ENCODE measurements around the gene TPRG1.

The TPRG1 gene

GRCh38 chr3:189267981-189268613, 96.3 kb downstream of the TPRG1 start:
- Histone ChIP-seq H3K27me3 (no peaks in the 10 kb centered on the region), H3K9ac (no peak overlapping the region), H3K36me3 (no peaks in the 10 kb centered on the region), H4K20me1 (no peaks in the 10 kb centered on the region), H3K27ac (no peak overlapping the region), H3K4me3 (no peak overlapping the region), H3K4me1 (no peaks in the 10 kb centered on the region), H3K9me3 (replicated peaks in 1 of 11) (no peaks in the 10 kb centered on the region), H3K4me2 (no peak overlapping the region)
- TF ChIP-seq Cebpa-rat (IDR thresholded peaks at IDR 0.05): no peak

- H3K4me2 ChIP-seq: no peak overlapping the region
- no peak for TF ChIP-seq Cebpa-rat (IDR thresholded peaks at IDR 0.05)
- no peak overlapping the region for H3K9ac ChIP-seq
- no peaks in the 10 kb centered on the region for H3K36me3 ChIP-seq
- H3K4me3 ChIP-seq: no peak overlapping the region
- no peaks in the 10 kb centered on the region for H3K9me3 ChIP-seq (replicated peaks in 1 of 11)
- no peaks in the 10 kb centered on the region for H3K27me3 ChIP-seq
- no peak overlapping the region for H3K27ac ChIP-seq
- H4K20me1 ChIP-seq: no peaks in the 10 kb centered on the region
- no peaks in the 10 kb centered on the region for H3K4me1 ChIP-seq
Measured at GRCh38 chr3:189269365-189269764, 97.6 kb downstream of the TPRG1 start.

- Histone ChIP-seq H3K27ac (no peak overlapping the region), H3K36me3 (no peaks in the 10 kb centered on the region), H3K4me2 (no peak overlapping the region), H3K4me1 (no peaks in the 10 kb centered on the region), H3K9ac (no peak overlapping the region), H3K27me3 (no peaks in the 10 kb centered on the region), H3K9me3 (replicated peaks in 1 of 11) (no peaks in the 10 kb centered on the region), H3K4me3 (no peak overlapping the region), H4K20me1 (no peaks in the 10 kb centered on the region)
- TF ChIP-seq Cebpa-rat (IDR thresholded peaks at IDR 0.05): no peak
Measured at GRCh38 chr3:189270248-189270832, 98.6 kb downstream of the TPRG1 start.

- TF ChIP-seq Cebpa-rat (IDR thresholded peaks at IDR 0.05): no peak
- Histone ChIP-seq H3K9ac (no peak overlapping the region), H3K4me2 (no peak overlapping the region), H3K27me3 (no peaks in the 10 kb centered on the region), H3K27ac (no peak overlapping the region), H3K4me1 (peaks cover 7 to 23% (median 13%) of the 10 kb centered on the region in 10 experiments; a peak in 19 of 20 replicates), H3K4me3 (no peak overlapping the region), H4K20me1 (no peaks in the 10 kb centered on the region), H3K36me3 (no peaks in the 10 kb centered on the region), H3K9me3 (replicated peaks in 1 of 11) (no peaks in the 10 kb centered on the region)
Measured at GRCh38 chr3:189272500-189273119, 100.8 kb downstream of the TPRG1 start.

- no peak for TF ChIP-seq Cebpa-rat (IDR thresholded peaks at IDR 0.05)
- no peak overlapping the region for H3K4me3 ChIP-seq
- H3K4me1 ChIP-seq: peaks cover 7 to 34% (median 18%) of the 10 kb centered on the region in 10 experiments; a peak in 19 of 20 replicates
- H4K20me1 ChIP-seq: no peaks in the 10 kb centered on the region
- H3K4me2 ChIP-seq: no peak overlapping the region
- no peaks in the 10 kb centered on the region for H3K36me3 ChIP-seq
- H3K9ac ChIP-seq: no peak overlapping the region
- no peaks in the 10 kb centered on the region for H3K9me3 ChIP-seq (replicated peaks in 1 of 11)
- no peak overlapping the region for H3K27ac ChIP-seq
- H3K27me3 ChIP-seq: no peaks in the 10 kb centered on the region
Measured at GRCh38 chr3:189273736-189274135, 102.0 kb downstream of the TPRG1 start.

- no peaks in the 10 kb centered on the region for H4K20me1 ChIP-seq
- H3K4me2 ChIP-seq: no peak overlapping the region
- no peak overlapping the region for H3K4me3 ChIP-seq
- H3K9me3 ChIP-seq (replicated peaks in 1 of 11): no peaks in the 10 kb centered on the region
- peaks cover 7 to 35% (median 18%) of the 10 kb centered on the region in 10 experiments; a peak in 19 of 20 replicates for H3K4me1 ChIP-seq
- no peak overlapping the region for H3K9ac ChIP-seq
- TF ChIP-seq Cebpa-rat (IDR thresholded peaks at IDR 0.05): no peak
- no peak overlapping the region for H3K27ac ChIP-seq
- no peaks in the 10 kb centered on the region for H3K27me3 ChIP-seq
- H3K36me3 ChIP-seq: no peaks in the 10 kb centered on the region
Measured at GRCh38 chr3:189275182-189275581, 103.4 kb downstream of the TPRG1 start.

- no peaks in the 10 kb centered on the region for H3K9me3 ChIP-seq (replicated peaks in 1 of 11)
- no peak overlapping the region for H3K4me3 ChIP-seq
- no peak for TF ChIP-seq Cebpa-rat (IDR thresholded peaks at IDR 0.05)
- peak overlapping the region in 4 of 11 experiments; percentile 45 to 83 (median 75); a peak in 6 of 22 replicates for H3K4me2 ChIP-seq
- no peaks in the 10 kb centered on the region for H3K27me3 ChIP-seq
- peak overlapping the region in 2 of 11 experiments; percentile 66 to 69; a peak in 3 of 22 replicates for H3K27ac ChIP-seq
- no peaks in the 10 kb centered on the region for H4K20me1 ChIP-seq
- peaks cover 7 to 35% (median 18%) of the 10 kb centered on the region in 10 experiments; a peak in 19 of 20 replicates for H3K4me1 ChIP-seq
- H3K36me3 ChIP-seq: no peaks in the 10 kb centered on the region
- H3K9ac ChIP-seq: no peak overlapping the region
Measured at GRCh38 chr3:189275852-189276251, 104.1 kb downstream of the TPRG1 start.

GRCh38 chr3:189276444-189277219, 104.9 kb downstream of the TPRG1 start:
- no peak overlapping the region for H3K4me3 ChIP-seq
- peak overlapping the region; percentile 22 to 83 (median 45); a peak in 21 of 22 replicates for H3K4me2 ChIP-seq
- no peaks in the 10 kb centered on the region for H3K9me3 ChIP-seq (replicated peaks in 1 of 11)
- peak overlapping the region in 5 of 11 experiments; percentile 2 to 69 (median 66); a peak in 8 of 22 replicates for H3K27ac ChIP-seq
- H3K36me3 ChIP-seq: no peaks in the 10 kb centered on the region
- no peaks in the 10 kb centered on the region for H4K20me1 ChIP-seq
- H3K4me1 ChIP-seq: peaks cover 7 to 35% (median 18%) of the 10 kb centered on the region in 10 experiments; a peak in 19 of 20 replicates
- peak overlapping the region in 3 of 11 experiments; percentile 34 to 55 (median 37); a peak in 4 of 22 replicates for H3K9ac ChIP-seq
- H3K27me3 ChIP-seq: no peaks in the 10 kb centered on the region
- peak in 1 of 11 experiments; percentile 37; a peak in 1 of 22 replicates for TF ChIP-seq Cebpa-rat (IDR thresholded peaks at IDR 0.05)

GRCh38 chr3:189277711-189278110, 105.9 kb downstream of the TPRG1 start:
- H3K9me3 ChIP-seq (replicated peaks in 1 of 11): no peaks in the 10 kb centered on the region
- TF ChIP-seq Cebpa-rat (IDR thresholded peaks at IDR 0.05): no peak
- no peaks in the 10 kb centered on the region for H3K36me3 ChIP-seq
- H4K20me1 ChIP-seq: no peaks in the 10 kb centered on the region
- no peak overlapping the region for H3K4me3 ChIP-seq
- peak overlapping the region in 7 of 11 experiments; percentile 22 to 83 (median 53); a peak in 11 of 22 replicates for H3K4me2 ChIP-seq
- no peaks in the 10 kb centered on the region for H3K27me3 ChIP-seq
- peak overlapping the region in 4 of 11 experiments; percentile 26 to 69 (median 66); a peak in 8 of 22 replicates for H3K27ac ChIP-seq
- H3K9ac ChIP-seq: peak overlapping the region in 2 of 11 experiments; percentile 26 to 33; a peak in 1 of 22 replicates
- H3K4me1 ChIP-seq: peaks cover 7 to 35% (median 18%) of the 10 kb centered on the region in 10 experiments; a peak in 19 of 20 replicates
